Measurements from ENCODE around the gene TNNI2. TPM values are rescaled to one million over a fixed set of nuclear protein-coding genes. Genes with fewer than 3 reads are reported as not detected.

TNNI2 gene
- total RNA-seq (2021) (4.9 and 7.8 TPM in 2 replicates), Bru-seq, nascent RNA (percentile 37 among the genes with signal in this experiment), BruChase-seq, experiment 1, labeled RNA remaining after a 2-hour chase (percentile 41 among the genes with signal in this experiment), BruChase-seq, experiment 2, labeled RNA remaining after a 6-hour chase (percentile 53 among the genes with signal in this experiment)
- long read RNA-seq, partial matches to known transcripts, result 3 of 6 reads
- long read RNA-seq, other reads (novel, unspliced or antisense), result 3 of 6 reads

DNA sequence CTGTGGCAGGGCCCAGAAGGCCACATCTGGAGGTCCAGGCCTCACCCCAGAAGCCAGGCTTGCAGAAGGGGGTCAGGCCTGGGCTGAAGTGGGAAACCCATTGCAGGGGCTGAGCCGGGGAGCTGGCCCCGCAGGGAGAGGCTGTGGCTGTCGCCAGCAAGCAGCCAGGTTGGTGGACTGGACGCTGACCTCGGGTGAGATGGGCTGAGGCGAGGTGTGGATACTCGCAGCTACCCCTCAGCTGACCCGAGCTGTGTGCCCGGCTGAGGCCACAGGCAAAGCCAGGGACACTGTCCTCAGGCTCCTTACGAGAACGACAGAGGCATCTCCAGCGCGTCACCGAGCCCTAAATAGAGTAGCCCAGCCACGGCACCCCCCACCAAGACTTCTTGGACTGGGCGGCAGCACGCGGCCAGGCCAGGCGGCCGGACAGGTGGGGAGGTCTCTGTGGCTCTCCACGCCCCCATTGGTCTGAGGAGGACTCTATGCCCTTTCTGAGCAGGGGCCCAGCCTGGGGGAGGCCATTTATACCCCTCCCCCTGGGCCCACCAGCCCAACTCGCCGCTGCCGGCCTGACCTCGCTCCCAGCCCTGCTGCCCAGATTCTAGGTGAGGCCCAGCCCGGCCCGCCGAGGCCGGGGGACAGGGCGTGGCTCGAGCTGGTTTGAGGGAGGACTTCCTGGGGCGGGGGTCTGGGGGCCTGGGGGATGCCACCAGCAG is at the start of gene TNNI2:
TSS of gene TNNI2 (plus strand) at position 556 of the 719 bp plus-strand sequence. CDS start 716 bp downstream, outside the sequence.
- ChIA-PET CTCF (no interaction called here), POLR2A (ENCODE audit: unreplicated experiment) (no interaction called here)
- H3K36me3 ChIP-seq (ENCODE audit: low read depth), result no peaks in the 10 kb centered on the region
- no peaks in the 10 kb centered on the region for H3K9me2 ChIP-seq (ENCODE audit: insufficient read depth)
- H4K20me1 ChIP-seq (ENCODE audit: insufficient read depth), result no peaks in the 10 kb centered on the region
- no peak within 1 kb of the TSS for H3K27ac ChIP-seq
- H3K9me3 ChIP-seq (ENCODE audit: insufficient read depth, low read depth), result no peaks in the 10 kb centered on the region
- H3K4me3 ChIP-seq, result no peak within 1 kb of the TSS
- no TSS peak for BruUV-seq (replicated peaks)
- peaks cover 16% of the 10 kb centered on the region for H3K4me1 ChIP-seq (replicated peaks; ENCODE audit: insufficient read depth)
- TF ChIP-seq, protein P1, sequence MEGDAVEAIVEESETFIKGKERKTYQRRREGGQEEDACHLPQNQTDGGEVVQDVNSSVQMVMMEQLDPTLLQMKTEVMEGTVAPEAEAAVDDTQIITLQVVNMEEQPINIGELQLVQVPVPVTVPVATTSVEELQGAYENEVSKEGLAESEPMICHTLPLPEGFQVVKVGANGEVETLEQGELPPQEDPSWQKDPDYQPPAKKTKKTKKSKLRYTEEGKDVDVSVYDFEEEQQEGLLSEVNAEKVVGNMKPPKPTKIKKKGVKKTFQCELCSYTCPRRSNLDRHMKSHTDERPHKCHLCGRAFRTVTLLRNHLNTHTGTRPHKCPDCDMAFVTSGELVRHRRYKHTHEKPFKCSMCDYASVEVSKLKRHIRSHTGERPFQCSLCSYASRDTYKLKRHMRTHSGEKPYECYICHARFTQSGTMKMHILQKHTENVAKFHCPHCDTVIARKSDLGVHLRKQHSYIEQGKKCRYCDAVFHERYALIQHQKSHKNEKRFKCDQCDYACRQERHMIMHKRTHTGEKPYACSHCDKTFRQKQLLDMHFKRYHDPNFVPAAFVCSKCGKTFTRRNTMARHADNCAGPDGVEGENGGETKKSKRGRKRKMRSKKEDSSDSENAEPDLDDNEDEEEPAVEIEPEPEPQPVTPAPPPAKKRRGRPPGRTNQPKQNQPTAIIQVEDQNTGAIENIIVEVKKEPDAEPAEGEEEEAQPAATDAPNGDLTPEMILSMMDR (conservative IDR thresholded peaks at IDR 0.05), result no peak
- TF ChIP-seq EZH2 (IDR thresholded peaks at IDR 0.05; ENCODE audit: low read depth), result no peak
- intact Hi-C loops (cut with micrococcal nuclease; ENCODE audit: unreplicated experiment), result no loop called here
- no peaks in the 10 kb centered on the region for H3K27me3 ChIP-seq (ENCODE audit: insufficient read depth, low read depth)
- no peaks in the 10 kb centered on the region for H3K79me2 ChIP-seq (ENCODE audit: low read depth)
- DNase-seq, result no peak
- no peaks in the 10 kb centered on the region for H3F3A ChIP-seq (ENCODE audit: insufficient read depth, low read depth)
- H2AFZ ChIP-seq, result no peak within 1 kb of the TSS
- H3K4me2 ChIP-seq, result no peak within 1 kb of the TSS

DNA sequence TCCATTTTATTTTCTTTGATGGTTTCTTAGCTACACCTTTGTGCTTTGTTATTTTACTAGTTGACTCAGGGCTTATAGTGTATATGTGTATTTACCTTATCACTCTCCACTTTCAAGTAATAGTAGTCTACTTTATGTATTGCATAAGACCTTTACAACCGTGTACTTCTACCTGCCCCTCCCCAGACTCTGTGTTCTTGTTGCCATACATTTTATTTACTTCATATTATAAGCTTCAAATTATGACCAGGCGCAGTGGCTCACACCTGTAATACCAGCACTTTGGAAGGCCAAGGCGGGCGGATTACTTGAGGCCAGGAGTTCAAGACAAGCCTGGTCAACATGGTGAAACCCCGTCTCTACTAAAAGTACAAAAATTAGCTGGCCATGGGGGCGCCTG is 46.9 kb upstream of the TNNI2 start:
- Histone ChIP-seq H3K27me3 (ENCODE audit: insufficient read depth, low read depth) (no peaks in the 10 kb centered on the region), H3K4me2 (no peak overlapping the region), H3K4me3 (no peak overlapping the region), H3K27ac (no peak overlapping the region), H3K79me2 (ENCODE audit: low read depth) (no peaks in the 10 kb centered on the region), H4K20me1 (ENCODE audit: insufficient read depth) (no peaks in the 10 kb centered on the region), H2AFZ (no peak overlapping the region), H3K36me3 (ENCODE audit: low read depth) (no peaks in the 10 kb centered on the region), H3K9me3 (ENCODE audit: insufficient read depth, low read depth) (no peaks in the 10 kb centered on the region), H3K9me2 (ENCODE audit: insufficient read depth) (no peaks in the 10 kb centered on the region), H3F3A (ENCODE audit: insufficient read depth, low read depth) (no peaks in the 10 kb centered on the region), H3K4me1 (replicated peaks; ENCODE audit: insufficient read depth) (peaks cover 8% of the 10 kb centered on the region; the same call in 1 of the 2 replicates)
- BruUV-seq (replicated peaks), result no TSS peak
- ChIA-PET POLR2A (ENCODE audit: unreplicated experiment) (interaction anchor here (0.6 kb wide), 1 partner anchor 156 kb away, joined by 3 read pairs; no protein-coding TSS in a partner anchor), CTCF (no interaction called here)
- intact Hi-C loops (cut with micrococcal nuclease; ENCODE audit: unreplicated experiment), result no loop called here
- TF ChIP-seq EZH2 (IDR thresholded peaks at IDR 0.05; ENCODE audit: low read depth), result no peak
- TF ChIP-seq, protein P1 (conservative IDR thresholded peaks at IDR 0.05), result no peak
- no peak for DNase-seq

DNA sequence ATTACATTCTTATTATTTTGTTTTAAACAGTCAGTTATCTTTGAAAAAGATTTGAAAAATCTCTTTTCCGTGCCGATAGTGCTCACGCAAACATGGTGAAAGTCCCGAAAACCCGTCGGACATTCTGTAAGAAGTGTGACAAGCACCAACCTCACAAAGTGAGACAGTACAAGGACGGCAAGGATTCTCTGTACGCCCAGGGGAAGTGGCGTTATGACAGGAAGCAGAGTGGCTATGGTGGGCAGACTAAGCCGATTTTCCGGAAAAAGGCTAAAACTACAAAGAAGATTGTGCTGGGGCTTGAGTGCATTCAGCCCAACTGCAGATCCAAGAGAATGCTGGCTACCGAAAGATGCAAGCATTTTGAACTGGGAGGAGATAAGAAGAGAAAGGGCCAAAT is 46.3 kb upstream of the TNNI2 start:
- no peak overlapping the region for H3K4me3 ChIP-seq
- H3K79me2 ChIP-seq (ENCODE audit: low read depth), result no peaks in the 10 kb centered on the region
- TF ChIP-seq EZH2 (IDR thresholded peaks at IDR 0.05; ENCODE audit: low read depth), result no peak
- TF ChIP-seq, protein P1 (conservative IDR thresholded peaks at IDR 0.05), result no peak
- intact Hi-C loops (cut with micrococcal nuclease; ENCODE audit: unreplicated experiment), result no loop called here
- no peak overlapping the region for H3K4me2 ChIP-seq
- H3F3A ChIP-seq (ENCODE audit: insufficient read depth, low read depth), result no peaks in the 10 kb centered on the region
- H3K27me3 ChIP-seq (ENCODE audit: insufficient read depth, low read depth), result no peaks in the 10 kb centered on the region
- peaks cover 8% of the 10 kb centered on the region; the same call in 1 of the 2 replicates for H3K4me1 ChIP-seq (replicated peaks; ENCODE audit: insufficient read depth)
- DNase-seq, result no peak
- no peaks in the 10 kb centered on the region for H3K9me3 ChIP-seq (ENCODE audit: insufficient read depth, low read depth)
- ChIA-PET CTCF (no interaction called here), POLR2A (ENCODE audit: unreplicated experiment) (interaction anchor here (0.7 kb wide), 1 partner anchor 16 kb away, joined by 36 read pairs; no protein-coding TSS in a partner anchor)
- H3K36me3 ChIP-seq (ENCODE audit: low read depth), result no peaks in the 10 kb centered on the region
- H3K27ac ChIP-seq, result no peak overlapping the region
- H4K20me1 ChIP-seq (ENCODE audit: insufficient read depth), result no peaks in the 10 kb centered on the region
- no peaks in the 10 kb centered on the region for H3K9me2 ChIP-seq (ENCODE audit: insufficient read depth)
- BruUV-seq (replicated peaks), result no TSS peak
- H2AFZ ChIP-seq, result no peak overlapping the region

Data from PC-9 (cell line).